Measurements from ENCODE around the gene ABCG2. TPM values are rescaled to one million over a fixed set of nuclear protein-coding genes. Genes with fewer than 3 reads are reported as not detected.

Gene ABCG2
- polyA plus RNA-seq, 2 donors: 0.39 to 0.81 TPM

GRCh38 chr4:88043586-88044340 is 114.7 kb downstream of the ABCG2 start:
- peaks cover 4 to 5% of the 10 kb centered on the region in 2 donors for H3K36me3 ChIP-seq (ENCODE audit: control insufficient read depth in 2 of 2, insufficient read depth in 2 of 2, low read length in 1 of 2)
- 87 to 95% methylated on average over 8 of the region's 8 CpGs for WGBS, 2 donors

GRCh38 chr4:88043001-88043400 is 115.4 kb downstream of the ABCG2 start:
- Histone ChIP-seq H3K9me3 (ENCODE audit: control insufficient read depth in 2 of 2, insufficient read depth in 1 of 2, low read depth in 1 of 2, low read length in 1 of 2) (no peaks in the 10 kb centered on the region), H3K36me3 (ENCODE audit: control insufficient read depth in 2 of 2, insufficient read depth in 2 of 2, low read length in 1 of 2) (peaks cover 4 to 12% of the 10 kb centered on the region in 2 donors), H3K27ac (ENCODE audit: low read depth in 2 of 2, low read length in 1 of 2) (no peak overlapping the region), H3K4me3 (ENCODE audit: low read depth in 1 of 2, low read length in 2 of 2) (no peak overlapping the region), H3K27me3 (ENCODE audit: control insufficient read depth in 1 of 2, insufficient read depth in 2 of 2, low read length in 2 of 2) (no peaks in the 10 kb centered on the region), H3K4me1 (ENCODE audit: control insufficient read depth in 2 of 2, insufficient read depth in 2 of 2, low read length in 1 of 2) (no peaks in the 10 kb centered on the region)
- 72 to 73% methylated on average over 1 of the region's 1 CpG for WGBS, 2 donors

More at GRCh38 chr4:88043586-88044340, 114.7 kb downstream of the ABCG2 start:
- Histone ChIP-seq H3K27ac (ENCODE audit: low read depth in 2 of 2, low read length in 1 of 2) (no peak overlapping the region), H3K9me3 (ENCODE audit: control insufficient read depth in 2 of 2, insufficient read depth in 1 of 2, low read depth in 1 of 2, low read length in 1 of 2) (no peaks in the 10 kb centered on the region), H3K27me3 (ENCODE audit: control insufficient read depth in 1 of 2, insufficient read depth in 2 of 2, low read length in 2 of 2) (no peaks in the 10 kb centered on the region), H3K4me1 (ENCODE audit: control insufficient read depth in 2 of 2, insufficient read depth in 2 of 2, low read length in 1 of 2) (no peaks in the 10 kb centered on the region), H3K4me3 (ENCODE audit: low read depth in 1 of 2, low read length in 2 of 2) (no peak overlapping the region)

- 54 to 57% methylated on average over 2 of the region's 2 CpGs for WGBS, 2 donors
- Histone ChIP-seq H3K36me3 (ENCODE audit: control insufficient read depth in 2 of 2, insufficient read depth in 2 of 2, low read length in 1 of 2) (peaks cover 4 to 17% of the 10 kb centered on the region in 2 donors), H3K27ac (ENCODE audit: low read depth in 2 of 2, low read length in 1 of 2) (no peak overlapping the region), H3K9me3 (ENCODE audit: control insufficient read depth in 2 of 2, insufficient read depth in 1 of 2, low read depth in 1 of 2, low read length in 1 of 2) (no peaks in the 10 kb centered on the region), H3K27me3 (ENCODE audit: control insufficient read depth in 1 of 2, insufficient read depth in 2 of 2, low read length in 2 of 2) (no peaks in the 10 kb centered on the region), H3K4me1 (ENCODE audit: control insufficient read depth in 2 of 2, insufficient read depth in 2 of 2, low read length in 1 of 2) (no peaks in the 10 kb centered on the region), H3K4me3 (ENCODE audit: low read depth in 1 of 2, low read length in 2 of 2) (no peak overlapping the region)
These were observed 116.8 kb downstream of the ABCG2 start for GRCh38 chr4:88041626-88042025.

- Histone ChIP-seq H3K36me3 (ENCODE audit: control insufficient read depth in 2 of 2, insufficient read depth in 2 of 2, low read length in 1 of 2) (peaks cover 4 to 17% of the 10 kb centered on the region in 2 donors), H3K27ac (ENCODE audit: low read depth in 2 of 2, low read length in 1 of 2) (no peak overlapping the region), H3K9me3 (ENCODE audit: control insufficient read depth in 2 of 2, insufficient read depth in 1 of 2, low read depth in 1 of 2, low read length in 1 of 2) (no peaks in the 10 kb centered on the region), H3K4me3 (ENCODE audit: low read depth in 1 of 2, low read length in 2 of 2) (no peak overlapping the region), H3K27me3 (ENCODE audit: control insufficient read depth in 1 of 2, insufficient read depth in 2 of 2, low read length in 2 of 2) (no peaks in the 10 kb centered on the region), H3K4me1 (ENCODE audit: control insufficient read depth in 2 of 2, insufficient read depth in 2 of 2, low read length in 1 of 2) (no peaks in the 10 kb centered on the region)
- WGBS, 2 donors: 78 to 81% methylated on average over 3 of the region's 3 CpGs
These were observed 117.7 kb downstream of the ABCG2 start for GRCh38 chr4:88040707-88041106.

Other genes with a start within 250 kb of the ABCG2 start
- gene SPP1, start 182.9 kb downstream of the ABCG2 start, polyA plus RNA-seq: 1 to 10 TPM in 1 of 2 donors, under 1 TPM in 1; 0.59 to 1.6 TPM
- 1 to 10 TPM; 5.9 to 6.3 TPM for gene PKD2, start 151.0 kb downstream of the ABCG2 start, polyA plus RNA-seq
- 1 to 10 TPM; 5.5 to 5.7 TPM for gene PPM1K, start 125.9 kb upstream of the ABCG2 start, polyA plus RNA-seq
- gene HERC6, start 220.2 kb upstream of the ABCG2 start, polyA plus RNA-seq: 10 to 100 TPM in 1 of 2 donors, 1 to 10 TPM in 1; 8.7 to 15.6 TPM